H9 (cell line): ENCODE data around the gene HMBS. TPM values are rescaled to one million over a fixed set of nuclear protein-coding genes. Genes with fewer than 3 reads are reported as not detected.
"Not testable (repeated sequence)": the region's sequence is repeated elsewhere in the genome, so short reads cannot be mapped to it uniquely, and the experiment has no call there.

Source experiments
- DNase-seq: peaks from one replicate; pipeline ENCODE4 v3.0.0-alpha.2; 2017
- H2AFZ ChIP-seq: one replicate; pipeline ENCODE4 v1.6.1; 2013; ENCODE audit warnings: mild to moderate bottlenecking, low read length, control low read depth, moderate library complexity
- H2AK5ac ChIP-seq: 2 replicates; pipeline ENCODE4 v1.6.1; 2013; ENCODE audit warnings: low read length, control low read depth, mixed read lengths; ENCODE audit not compliant: insufficient read length
- H2BK120ac ChIP-seq: one replicate; pipeline ENCODE4 v1.6.1; 2013; ENCODE audit warnings: low read depth, mild to moderate bottlenecking, low read length, control low read depth, inconsistent platforms; ENCODE audit not compliant: poor library complexity, severe bottlenecking
- H2BK12ac ChIP-seq: 2 replicates; pipeline ENCODE4 v1.6.1; 2013; ENCODE audit warnings: low read length, control low read depth, mixed read lengths, low read depth; ENCODE audit not compliant: insufficient read length
- H2BK15ac ChIP-seq: 2 replicates; pipeline ENCODE4 v1.6.1; 2013; ENCODE audit warnings: low read depth, low read length, control low read depth
- H2BK20ac ChIP-seq: one replicate; pipeline ENCODE4 v1.6.1; 2013; ENCODE audit warnings: low read depth, mild to moderate bottlenecking, low read length, control low read depth, inconsistent platforms; ENCODE audit not compliant: poor library complexity, severe bottlenecking
- H2BK5ac ChIP-seq: 2 replicates; pipeline ENCODE4 v1.6.1; 2013; ENCODE audit warnings: low read length, control low read depth, mixed read lengths; ENCODE audit not compliant: insufficient read length
- H3K14ac ChIP-seq: 2 replicates; pipeline ENCODE4 v1.6.1; 2013; ENCODE audit warnings: low read length, control low read depth; ENCODE audit not compliant: insufficient read depth
- H3K18ac ChIP-seq: 2 replicates; pipeline ENCODE4 v1.6.1; 2013; ENCODE audit warnings: low read depth, mild to moderate bottlenecking, mixed read lengths, low read length, control low read depth; ENCODE audit not compliant: insufficient read length
- H3K23ac ChIP-seq: 2 replicates; pipeline ENCODE4 v1.6.1; 2013; ENCODE audit warnings: low read length, control low read depth, mixed read lengths, low read depth; ENCODE audit not compliant: insufficient read length
- H3K23me2 ChIP-seq: 2 replicates; pipeline ENCODE4 v1.6.1; 2013; ENCODE audit warnings: low read depth, mild to moderate bottlenecking, mixed read lengths, low read length, control low read depth; ENCODE audit not compliant: insufficient read length, poor library complexity, severe bottlenecking
- H3K27ac ChIP-seq: 2 replicates; pipeline ENCODE4 v1.5.1; 2013; ENCODE audit warnings: low read length, control low read depth, mixed read lengths, low read depth; ENCODE audit not compliant: insufficient read length
- H3K27me3 ChIP-seq: 2 replicates; pipeline ENCODE4 v1.6.1; 2013; ENCODE audit warnings: low read length, control low read depth, inconsistent platforms; ENCODE audit not compliant: insufficient read depth
- H3K4ac ChIP-seq: 2 replicates; pipeline ENCODE4 v1.6.1; 2013; ENCODE audit warnings: low read depth, mild to moderate bottlenecking, control low read depth, inconsistent platforms, low read length, moderate library complexity
- H3K4me1 ChIP-seq: 2 replicates; pipeline ENCODE4 v1.6.1; 2013; ENCODE audit warnings: low read length, control low read depth, inconsistent platforms; ENCODE audit not compliant: insufficient read depth
- H3K4me2 ChIP-seq: 2 replicates; pipeline ENCODE4 v1.6.1; 2013; ENCODE audit warnings: low read length, control low read depth, mixed read lengths; ENCODE audit not compliant: insufficient read length, insufficient read depth
- H3K56ac ChIP-seq: 2 replicates; pipeline ENCODE4 v1.6.1; 2013; ENCODE audit warnings: low read depth, mild to moderate bottlenecking, mixed read lengths, low read length, control low read depth; ENCODE audit not compliant: insufficient read length
- H3K79me1 ChIP-seq: 2 replicates; pipeline ENCODE4 v1.6.1; 2013; ENCODE audit warnings: low read depth, mild to moderate bottlenecking, moderate library complexity, low read length, control low read depth, inconsistent platforms; ENCODE audit not compliant: insufficient read depth, poor library complexity, severe bottlenecking
- H3K79me2 ChIP-seq: 2 replicates; pipeline ENCODE4 v1.6.1; 2013; ENCODE audit warnings: low read length, control low read depth, inconsistent platforms; ENCODE audit not compliant: insufficient read depth
- H3K9ac ChIP-seq: 2 replicates; pipeline ENCODE4 v1.6.1; 2013; ENCODE audit warnings: low read length, control low read depth, mixed read lengths; ENCODE audit not compliant: insufficient read length; ENCODE audit errors: extremely low read depth
- H3K9me3 ChIP-seq: one replicate; pipeline ENCODE4 v1.6.1; 2013; ENCODE audit warnings: low read depth, low read length, inconsistent platforms; ENCODE audit not compliant: control insufficient read depth
- H3T11ph ChIP-seq: one replicate; pipeline ENCODE4 v1.6.1; 2013; ENCODE audit warnings: mild to moderate bottlenecking, low read length, control low read depth, inconsistent platforms
- H4K20me1 ChIP-seq: one replicate; pipeline ENCODE4 v1.6.1; 2013; ENCODE audit not compliant: control insufficient read depth, insufficient read length, insufficient read depth
- H4K5ac ChIP-seq: 2 replicates; pipeline ENCODE4 v1.6.1; 2013; ENCODE audit warnings: low read depth, mild to moderate bottlenecking, mixed read lengths, low read length, control low read depth; ENCODE audit not compliant: insufficient read length
- H4K8ac ChIP-seq: replicated peaks from 2 replicates; pipeline ENCODE4 v1.6.1; 2013; ENCODE audit warnings: low read length, control low read depth, mixed read lengths, low read depth; ENCODE audit not compliant: insufficient read length
- H4K91ac ChIP-seq: 2 replicates; pipeline ENCODE4 v1.6.1; 2013; ENCODE audit warnings: low read depth, mild to moderate bottlenecking, moderate library complexity, mixed read lengths, low read length, control low read depth; ENCODE audit not compliant: insufficient read length
- H3K27ac Mint-ChIP-seq, 3 experiments: 2 replicates in 2 of 3; 3 replicates in 1 of 3; pipeline ENCODE4 v1.8.0; 2020 to 2021; ENCODE audit warnings: mixed read lengths in 3 of 3, mild to moderate bottlenecking in 1 of 3, moderate library complexity in 1 of 3
- H3K27me3 Mint-ChIP-seq: 2 replicates; pipeline ENCODE4 v1.8.0; 2021; ENCODE audit warnings: low read depth, mild to moderate bottlenecking, moderate library complexity, mixed read lengths
- H3K36me3 Mint-ChIP-seq, 3 experiments: 2 replicates in 2 of 3; 3 replicates in 1 of 3; pipeline ENCODE4 v1.8.0; 2020 to 2021; ENCODE audit warnings: low read depth in 3 of 3, mixed read lengths in 3 of 3; ENCODE audit not compliant: insufficient read depth in 1 of 3
- H3K4me1 Mint-ChIP-seq, 2 experiments: 2 replicates each; pipeline ENCODE4 v1.8.0; 2020; ENCODE audit warnings: mixed read lengths in 2 of 2
- H3K4me3 Mint-ChIP-seq, 2 experiments: 2 replicates in 1 of 2; 3 replicates in 1 of 2; pipeline ENCODE4 v1.8.0; 2020 to 2021; ENCODE audit warnings: mild to moderate bottlenecking in 2 of 2, mixed read lengths in 2 of 2, moderate library complexity in 1 of 2
- H3K9me3 Mint-ChIP-seq, 2 experiments: 2 replicates in 1 of 2; 3 replicates in 1 of 2; pipeline ENCODE4 v1.8.0; 2020; ENCODE audit warnings: mild to moderate bottlenecking in 2 of 2, mixed read lengths in 2 of 2, moderate library complexity in 1 of 2
- WGBS: extraction: QIAGEN DNeasy Blood & Tissue Kit; methylation state at CpG from one replicate; pipeline ENCODE4 v1.1.7; 2013; ENCODE audit warnings: missing lambda C conversion rate, low lambda C conversion rate, mixed read lengths; ENCODE audit not compliant: insufficient read length; ENCODE audit errors: extremely low coverage; 5-methylcytosine and 5-hydroxymethylcytosine counted together
- total RNA-seq: library from RNA; stranded (reverse); gene quantifications from 2 replicates; pipeline ENCODE4 v1.2.1, GENCODE V29; 2021
- TF ChIP-seq, protein P1 (sequence below): fragments of 200-600 bp; sonication (generic); conservative IDR thresholded peaks from 3 replicates; pipeline ENCODE4 v1.8.0; 2021; ENCODE audit warnings: antibody characterized with exemption, mild to moderate bottlenecking

HMBS gene
- total RNA-seq, 1 experiment from 2014 or later: 57.7 TPM

DNA sequence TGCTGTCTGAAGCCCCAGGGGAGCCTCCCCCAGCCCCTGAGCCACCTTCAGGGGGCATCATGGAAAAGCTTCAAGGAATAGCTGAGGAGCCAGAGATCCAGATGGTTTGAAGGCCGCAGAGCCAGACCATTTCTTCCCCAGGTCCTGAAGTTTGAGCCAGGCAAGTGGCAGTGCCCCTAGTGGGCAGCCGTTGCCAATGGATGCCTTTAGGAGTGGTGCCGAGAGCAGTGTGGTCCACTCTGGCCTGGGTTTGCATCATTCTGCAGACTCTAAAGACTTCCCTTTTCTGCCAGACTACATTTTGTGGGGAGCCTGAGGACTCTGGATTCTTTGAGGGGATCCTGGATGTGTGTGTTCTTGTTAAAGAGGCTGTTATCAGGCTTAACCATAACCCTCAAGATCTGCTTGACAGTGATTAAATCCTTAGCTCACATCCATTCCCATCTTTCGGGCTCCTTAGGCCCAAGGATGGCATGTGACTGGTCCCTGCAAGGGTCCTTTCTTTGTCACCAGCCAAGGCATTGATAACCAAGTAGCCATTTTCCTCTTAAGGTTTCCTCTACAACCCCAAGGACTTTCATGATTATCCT lies 49.8 kb downstream of the HMBS start:
- no peak for DNase-seq
- H3K79me1 ChIP-seq: no peaks in the 10 kb centered on the region
- TF ChIP-seq, protein P1, sequence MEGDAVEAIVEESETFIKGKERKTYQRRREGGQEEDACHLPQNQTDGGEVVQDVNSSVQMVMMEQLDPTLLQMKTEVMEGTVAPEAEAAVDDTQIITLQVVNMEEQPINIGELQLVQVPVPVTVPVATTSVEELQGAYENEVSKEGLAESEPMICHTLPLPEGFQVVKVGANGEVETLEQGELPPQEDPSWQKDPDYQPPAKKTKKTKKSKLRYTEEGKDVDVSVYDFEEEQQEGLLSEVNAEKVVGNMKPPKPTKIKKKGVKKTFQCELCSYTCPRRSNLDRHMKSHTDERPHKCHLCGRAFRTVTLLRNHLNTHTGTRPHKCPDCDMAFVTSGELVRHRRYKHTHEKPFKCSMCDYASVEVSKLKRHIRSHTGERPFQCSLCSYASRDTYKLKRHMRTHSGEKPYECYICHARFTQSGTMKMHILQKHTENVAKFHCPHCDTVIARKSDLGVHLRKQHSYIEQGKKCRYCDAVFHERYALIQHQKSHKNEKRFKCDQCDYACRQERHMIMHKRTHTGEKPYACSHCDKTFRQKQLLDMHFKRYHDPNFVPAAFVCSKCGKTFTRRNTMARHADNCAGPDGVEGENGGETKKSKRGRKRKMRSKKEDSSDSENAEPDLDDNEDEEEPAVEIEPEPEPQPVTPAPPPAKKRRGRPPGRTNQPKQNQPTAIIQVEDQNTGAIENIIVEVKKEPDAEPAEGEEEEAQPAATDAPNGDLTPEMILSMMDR: peak; percentile 72
- no peak overlapping the region for H3K4me2 ChIP-seq
- no peaks in the 10 kb centered on the region; a peak in 1 of 4 replicates for H3K4me1 Mint-ChIP-seq
- H3K27me3 ChIP-seq: no peaks in the 10 kb centered on the region; the same call in 1 of the 2 replicates
- no peaks in the 10 kb centered on the region for H3K23me2 ChIP-seq
- H2AFZ ChIP-seq: no peak overlapping the region
- H3K27ac Mint-ChIP-seq: no peak overlapping the region
- no peak overlapping the region for H2BK120ac ChIP-seq
- no peak overlapping the region for H3K9ac ChIP-seq
- H2BK20ac ChIP-seq: no peak overlapping the region
- no peak overlapping the region for H3K27ac ChIP-seq
- H3K36me3 Mint-ChIP-seq: peaks cover 26 to 50% (median 42%) of the 10 kb centered on the region in 3 experiments; a peak in 6 of 7 replicates
- H3K14ac ChIP-seq: no peak overlapping the region
- no peak overlapping the region for H2AK5ac ChIP-seq
- no peak overlapping the region for H2BK5ac ChIP-seq
- H3K4me3 Mint-ChIP-seq: no peak overlapping the region
- no peak overlapping the region for H3K4ac ChIP-seq
- no peaks in the 10 kb centered on the region for H3K9me3 Mint-ChIP-seq
- H4K8ac ChIP-seq: no peak overlapping the region
- H3K4me1 ChIP-seq: no peaks in the 10 kb centered on the region
- no peak overlapping the region for H4K5ac ChIP-seq
- no peak overlapping the region for H3T11ph ChIP-seq
- H2BK12ac ChIP-seq: no peak overlapping the region
- H3K79me2 ChIP-seq: no peaks in the 10 kb centered on the region
- no CpG with 5 or more reads among the region's 4 CpGs for WGBS
- no peaks in the 10 kb centered on the region for H4K20me1 ChIP-seq
- H3K27me3 Mint-ChIP-seq: peaks cover 13% of the 10 kb centered on the region
- no peak overlapping the region for H2BK15ac ChIP-seq
- no peaks in the 10 kb centered on the region for H3K9me3 ChIP-seq
- no peak overlapping the region for H3K23ac ChIP-seq
- H4K91ac ChIP-seq: no peak overlapping the region
- no peak overlapping the region for H3K18ac ChIP-seq
- no peak overlapping the region for H3K56ac ChIP-seq

DNA sequence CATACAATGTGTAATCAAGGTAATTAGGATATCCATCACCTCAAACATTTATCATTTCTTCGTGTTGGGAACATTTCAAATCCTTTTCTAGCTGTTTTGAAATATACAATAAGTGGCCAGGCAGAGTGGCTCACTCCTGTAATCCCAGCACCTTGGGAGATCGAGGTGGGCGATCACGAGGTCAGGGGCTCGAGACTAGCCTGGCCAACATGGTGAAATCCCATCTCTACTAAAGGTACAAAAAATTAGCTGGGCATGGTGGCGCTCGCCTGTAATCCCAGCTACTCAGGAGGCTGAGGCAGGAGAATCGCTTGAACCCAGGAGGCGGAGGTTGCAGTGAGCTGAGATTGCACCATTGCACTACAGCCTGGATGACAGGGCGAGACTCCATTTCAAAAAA lies 54.6 kb downstream of the HMBS start:
- H3K9ac ChIP-seq, H2BK20ac ChIP-seq, H2BK5ac ChIP-seq, H3K36me3 Mint-ChIP-seq, H4K91ac ChIP-seq, H3K4ac ChIP-seq, H3K4me3 Mint-ChIP-seq, H3K14ac ChIP-seq, H2BK15ac ChIP-seq, H3K79me1 ChIP-seq, H3K23me2 ChIP-seq, H3T11ph ChIP-seq, H3K9me3 Mint-ChIP-seq, H3K4me1 Mint-ChIP-seq, H2BK12ac ChIP-seq, H3K56ac ChIP-seq, H3K27ac Mint-ChIP-seq, H3K18ac ChIP-seq, H3K27me3 ChIP-seq, H2AFZ ChIP-seq, H3K4me2 ChIP-seq, H2AK5ac ChIP-seq, H3K4me1 ChIP-seq, H2BK120ac ChIP-seq, H3K27ac ChIP-seq, H3K79me2 ChIP-seq, H3K9me3 ChIP-seq, H3K23ac ChIP-seq, H4K20me1 ChIP-seq, DNase-seq, H4K8ac ChIP-seq, H4K5ac ChIP-seq: not testable (repeated sequence)
- WGBS: no CpG with 5 or more reads among the region's 10 CpGs
- peaks cover 20% of the 10 kb centered on the region for H3K27me3 Mint-ChIP-seq
